BLaER1 treated with 17β-estradiol and CSF1 and Interleukin-3, amounts not matched to agents 10 nM and 100 nM (cell line): ENCODE data around the gene SLC35E1.

Experiments used
- H3K27ac ChIP-seq, 11 experiments: shearing (Covaris generic); formaldehyde crosslinking; 2 replicates each; pipeline ENCODE4 v1.8.1; 2022
- H3K27me3 ChIP-seq, 11 experiments: shearing (Covaris generic); formaldehyde crosslinking; 2 replicates each; pipeline ENCODE4 v1.8.1; 2022
- H3K36me3 ChIP-seq, 11 experiments: shearing (Covaris generic); formaldehyde crosslinking; 2 replicates each; pipeline ENCODE4 v1.8.1; 2022
- H3K4me1 ChIP-seq, 10 experiments: shearing (Covaris generic); formaldehyde crosslinking; 2 replicates each; pipeline ENCODE4 v1.8.1; 2022
- H3K4me2 ChIP-seq, 11 experiments: shearing (Covaris generic); formaldehyde crosslinking; 2 replicates each; pipeline ENCODE4 v1.8.1; 2022
- H3K4me3 ChIP-seq, 10 experiments: shearing (Covaris generic); formaldehyde crosslinking; 2 replicates each; pipeline ENCODE4 v1.8.1; 2022
- H3K9ac ChIP-seq, 11 experiments: shearing (Covaris generic); formaldehyde crosslinking; 2 replicates each; pipeline ENCODE4 v1.8.1; 2022
- H3K9me3 ChIP-seq, 11 experiments: shearing (Covaris generic); formaldehyde crosslinking; replicated peaks in 1 of 11; 2 replicates each; pipeline ENCODE4 v1.8.1; 2022
- H4K20me1 ChIP-seq, 11 experiments: shearing (Covaris generic); formaldehyde crosslinking; 2 replicates each; pipeline ENCODE4 v1.8.1; 2022
- Cebpa-rat ChIP-seq, 11 experiments: shearing (Covaris generic); IDR thresholded peaks; 2 replicates each; pipeline ENCODE4 v1.8.1; 2022

The SLC35E1 gene

DNA sequence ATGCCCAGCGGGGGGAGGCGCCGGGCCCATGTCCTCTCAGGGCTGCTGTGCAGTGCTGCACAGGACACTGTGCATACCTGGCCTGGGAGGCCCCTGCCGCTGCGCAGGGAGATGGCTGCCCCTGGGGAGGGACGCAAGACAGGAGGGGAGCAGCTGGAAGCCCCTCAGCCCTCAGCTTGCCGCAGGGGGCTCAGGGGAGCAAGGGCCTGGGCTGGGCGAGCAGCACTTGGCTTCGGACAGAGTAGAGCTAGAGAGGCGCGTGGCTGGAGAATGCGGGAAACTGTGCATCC lies 40.9 kb downstream of the SLC35E1 start:
- Histone ChIP-seq H3K9me3 (no peaks in the 10 kb centered on the region), H3K4me1 (no peaks in the 10 kb centered on the region), H3K36me3 (peaks cover 100% of the 10 kb centered on the region in 11 experiments), H4K20me1 (peaks cover 33 to 100% (median 100%) of the 10 kb centered on the region in 11 experiments), H3K9ac (no peak overlapping the region), H3K4me2 (no peak overlapping the region), H3K27me3 (no peaks in the 10 kb centered on the region), H3K27ac (no peak overlapping the region), H3K4me3 (no peak overlapping the region)
- no peak for TF ChIP-seq Cebpa-rat (IDR thresholded peaks at IDR 0.05)

DNA sequence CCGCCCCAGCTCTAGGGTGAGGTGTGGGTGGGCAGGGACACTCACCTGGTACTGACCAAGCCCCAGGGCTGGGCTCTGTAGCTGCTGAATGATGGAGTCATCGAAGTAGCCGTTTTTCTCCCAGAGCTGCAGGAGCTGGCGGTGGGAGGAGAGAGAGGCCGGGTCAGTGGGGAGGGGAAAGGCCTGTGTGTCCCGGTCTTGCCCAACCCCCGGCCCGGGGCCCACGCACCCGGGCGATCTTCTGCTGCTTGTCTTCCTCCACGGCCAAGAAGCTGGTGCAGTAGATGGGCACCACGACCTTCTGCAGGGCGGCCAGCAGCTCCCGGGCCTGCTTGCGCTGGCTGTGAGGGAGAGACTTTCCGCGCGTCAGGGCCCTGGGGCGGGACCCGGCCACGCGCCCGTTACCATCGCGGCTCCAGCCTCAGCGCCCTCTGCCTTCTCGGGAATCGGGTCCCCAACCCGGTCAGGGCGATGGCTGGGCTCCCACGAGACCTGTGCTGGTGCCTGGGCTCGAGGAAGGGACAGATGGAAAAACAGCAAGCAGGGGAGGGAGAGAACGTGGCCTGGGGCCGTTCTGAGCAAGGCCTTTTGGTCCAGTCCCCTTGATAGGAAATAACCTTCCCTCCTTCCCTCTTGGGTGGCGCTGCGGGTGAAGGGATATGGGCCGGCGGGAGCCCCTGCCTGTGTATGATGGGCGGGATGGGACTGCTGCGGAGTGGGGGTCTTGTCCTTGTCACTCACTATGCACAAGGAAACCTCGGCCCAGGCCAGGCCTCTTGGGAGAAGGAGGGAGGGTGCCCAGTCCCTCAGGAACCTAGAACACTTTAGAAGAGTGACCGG lies 41.5 kb downstream of the SLC35E1 start:
- no peaks in the 10 kb centered on the region for H3K4me1 ChIP-seq
- H3K4me3 ChIP-seq = no peak overlapping the region
- H3K9me3 ChIP-seq = no peaks in the 10 kb centered on the region
- no peak overlapping the region for H3K27ac ChIP-seq
- H3K4me2 ChIP-seq = no peak overlapping the region
- no peaks in the 10 kb centered on the region for H3K27me3 ChIP-seq
- no peak overlapping the region; a peak in 1 of 22 replicates for H3K9ac ChIP-seq
- H3K36me3 ChIP-seq = peaks cover 100% of the 10 kb centered on the region in 11 experiments
- peaks cover 27 to 100% (median 100%) of the 10 kb centered on the region in 11 experiments; a peak in 21 of 22 replicates for H4K20me1 ChIP-seq
- TF ChIP-seq Cebpa-rat (IDR thresholded peaks at IDR 0.05) = no peak

DNA sequence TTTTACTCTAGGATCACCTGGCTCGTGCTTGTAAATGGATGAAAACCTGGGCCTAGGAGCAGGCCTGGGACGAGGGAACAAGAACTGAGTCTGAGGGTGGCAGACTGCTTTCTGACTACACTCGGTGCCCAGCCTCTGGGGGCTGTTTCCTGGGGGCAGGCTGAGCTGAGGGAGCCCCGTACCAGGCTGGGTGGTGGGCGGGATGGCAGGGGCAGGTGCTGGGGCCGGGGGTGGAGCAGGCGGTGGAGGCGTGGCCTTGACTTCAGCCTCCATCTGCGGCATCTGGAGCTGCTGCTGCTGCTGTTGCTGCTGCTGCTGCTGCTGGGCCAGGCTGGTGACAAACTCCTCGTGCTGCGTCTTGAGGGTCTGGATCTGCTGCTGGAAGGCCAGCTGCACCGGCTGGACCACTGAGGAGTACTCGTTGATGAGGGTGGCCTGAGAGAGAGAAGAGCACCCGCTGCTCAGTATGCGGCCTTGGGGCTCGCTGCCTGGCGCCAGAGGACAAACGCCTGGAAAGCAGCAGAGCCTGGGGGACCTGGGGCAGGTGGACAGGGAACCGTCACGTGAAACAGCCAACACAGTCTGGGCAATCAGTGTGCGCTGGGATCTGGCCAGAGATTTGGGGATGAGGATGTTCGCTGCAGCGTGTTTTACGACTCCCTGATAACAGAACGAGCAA lies 42.6 kb downstream of the SLC35E1 start:
- Histone ChIP-seq H4K20me1 (peaks cover 15 to 100% (median 100%) of the 10 kb centered on the region in 11 experiments; a peak in 21 of 22 replicates), H3K9me3 (no peaks in the 10 kb centered on the region), H3K9ac (no peak overlapping the region), H3K4me2 (no peak overlapping the region), H3K4me3 (no peak overlapping the region), H3K27me3 (no peaks in the 10 kb centered on the region), H3K27ac (no peak overlapping the region), H3K4me1 (no peaks in the 10 kb centered on the region), H3K36me3 (peaks cover 100% of the 10 kb centered on the region in 11 experiments)
- no peak for TF ChIP-seq Cebpa-rat (IDR thresholded peaks at IDR 0.05)

DNA sequence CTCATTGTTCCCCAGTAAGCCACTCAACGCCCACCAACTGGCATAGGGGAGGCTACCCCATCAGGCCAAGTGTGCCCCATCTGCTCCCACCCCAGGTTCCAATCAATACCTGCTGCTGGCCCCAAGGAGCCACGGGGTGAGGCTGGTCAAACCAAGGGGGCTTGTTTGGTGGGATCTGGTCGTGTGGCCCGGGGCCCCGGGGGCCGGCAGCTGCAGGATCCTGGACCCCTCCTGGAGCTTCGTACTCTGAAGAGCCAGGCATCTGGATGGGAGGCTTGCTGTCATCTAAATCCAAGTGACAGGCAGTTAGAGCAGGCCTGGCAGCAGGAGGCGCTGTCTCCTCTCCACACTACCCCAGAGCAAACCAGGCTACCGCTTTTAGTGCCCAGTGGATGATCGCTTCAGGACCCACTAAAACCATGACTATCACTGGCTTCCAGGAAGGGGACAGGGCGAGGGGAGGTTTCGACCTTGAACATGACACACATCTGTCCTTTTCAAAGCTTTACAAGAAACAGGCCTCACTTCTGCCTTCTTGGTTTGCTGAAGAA lies 44.2 kb downstream of the SLC35E1 start:
- TF ChIP-seq Cebpa-rat (IDR thresholded peaks at IDR 0.05) = no peak

DNA sequence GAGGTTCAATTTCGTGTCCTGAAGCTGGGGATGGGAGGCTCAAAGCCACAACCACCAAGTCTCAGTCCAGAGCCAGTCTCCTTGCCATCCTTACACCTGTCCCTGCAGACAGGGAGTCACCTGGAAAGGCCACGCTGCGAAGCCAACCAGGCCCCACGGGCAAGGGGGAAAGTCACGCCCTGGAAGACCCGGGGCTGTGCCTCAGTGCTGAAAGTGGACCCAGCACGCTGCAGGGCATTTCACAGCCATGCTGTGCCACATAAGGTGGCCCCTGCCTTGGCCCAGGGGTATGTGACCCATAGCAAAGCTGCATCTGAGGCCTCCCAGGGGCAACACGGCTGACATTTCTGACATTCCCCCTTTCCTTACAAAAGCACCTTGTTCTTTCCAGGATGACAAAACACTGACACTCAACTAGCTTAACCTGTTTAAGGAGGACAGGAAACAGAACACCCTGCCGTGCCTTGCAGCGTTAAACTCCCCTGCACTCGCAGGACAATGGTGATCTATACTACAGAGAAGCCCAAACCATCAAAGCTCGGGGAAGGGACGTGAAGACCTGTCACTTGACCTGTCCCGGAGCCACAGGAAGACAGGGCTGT lies 44.8 kb downstream of the SLC35E1 start:
- Histone ChIP-seq H3K27ac (no peak overlapping the region), H3K4me3 (no peak overlapping the region)

More for the DNA sequence above, 44.2 kb downstream of the SLC35E1 start:
- H3K36me3 ChIP-seq = peaks cover 100% of the 10 kb centered on the region in 11 experiments
- H3K9me3 ChIP-seq = no peaks in the 10 kb centered on the region
- H3K4me2 ChIP-seq = no peak overlapping the region
- no peak overlapping the region for H3K4me3 ChIP-seq
- H3K9ac ChIP-seq = no peak overlapping the region
- H3K4me1 ChIP-seq = no peaks in the 10 kb centered on the region
- H3K27me3 ChIP-seq = no peaks in the 10 kb centered on the region
- H3K27ac ChIP-seq = no peak overlapping the region
- H4K20me1 ChIP-seq = peaks cover 14 to 100% (median 100%) of the 10 kb centered on the region in 11 experiments; a peak in 21 of 22 replicates

DNA sequence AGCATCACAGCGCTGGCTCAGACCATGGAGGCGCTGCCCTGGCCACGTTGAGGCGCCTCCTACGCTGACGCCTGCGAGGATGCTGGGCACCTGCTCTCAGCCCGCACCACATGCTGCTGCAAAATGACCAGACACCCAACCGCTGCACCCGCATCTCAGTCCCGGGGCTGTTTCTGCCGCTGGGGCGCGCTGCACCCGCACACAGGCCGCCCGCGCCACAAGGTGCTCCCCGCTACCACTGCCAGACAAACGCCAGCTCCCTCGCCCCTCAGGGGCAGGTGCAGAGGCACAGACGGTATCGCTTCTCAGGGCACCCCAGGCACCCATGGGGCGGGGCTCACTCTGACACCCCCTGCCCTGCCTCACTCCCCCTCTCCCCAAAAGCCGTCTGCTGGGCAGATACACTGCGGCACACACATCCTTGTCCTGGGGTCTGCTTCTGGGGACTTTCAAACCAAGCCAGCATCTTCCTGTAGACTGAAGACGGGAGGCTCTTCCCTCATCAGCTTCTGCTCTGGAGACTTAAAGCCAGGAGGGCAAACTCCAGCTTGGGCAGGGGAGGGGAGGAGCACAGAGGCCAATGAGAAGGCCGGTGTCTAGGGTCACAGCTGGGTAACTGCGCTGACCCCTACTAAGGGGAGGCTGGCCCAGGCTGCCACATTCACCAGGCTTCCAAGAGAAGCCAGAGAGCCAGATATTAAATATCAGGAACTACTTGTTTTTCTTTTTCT lies 46.3 kb downstream of the SLC35E1 start:
- Histone ChIP-seq H4K20me1 (peaks cover 0 to 100% (median 99%) of the 10 kb centered on the region in 11 experiments; a peak in 21 of 22 replicates), H3K4me3 (no peak overlapping the region), H3K4me1 (no peaks in the 10 kb centered on the region), H3K27me3 (no peaks in the 10 kb centered on the region), H3K36me3 (peaks cover 97 to 100% (median 100%) of the 10 kb centered on the region in 11 experiments), H3K9ac (no peak overlapping the region), H3K9me3 (no peaks in the 10 kb centered on the region), H3K4me2 (no peak overlapping the region), H3K27ac (no peak overlapping the region)
- TF ChIP-seq Cebpa-rat (IDR thresholded peaks at IDR 0.05) = no peak

More for the DNA sequence above, 44.8 kb downstream of the SLC35E1 start:
- TF ChIP-seq Cebpa-rat (IDR thresholded peaks at IDR 0.05) = no peak
- peaks cover 11 to 100% (median 100%) of the 10 kb centered on the region in 11 experiments; a peak in 21 of 22 replicates for H4K20me1 ChIP-seq
- H3K9ac ChIP-seq = no peak overlapping the region; a peak in 1 of 22 replicates
- no peaks in the 10 kb centered on the region for H3K4me1 ChIP-seq
- H3K4me2 ChIP-seq = no peak overlapping the region
- H3K9me3 ChIP-seq = no peaks in the 10 kb centered on the region
- no peaks in the 10 kb centered on the region for H3K27me3 ChIP-seq
- H3K36me3 ChIP-seq = peaks cover 100% of the 10 kb centered on the region in 11 experiments

DNA sequence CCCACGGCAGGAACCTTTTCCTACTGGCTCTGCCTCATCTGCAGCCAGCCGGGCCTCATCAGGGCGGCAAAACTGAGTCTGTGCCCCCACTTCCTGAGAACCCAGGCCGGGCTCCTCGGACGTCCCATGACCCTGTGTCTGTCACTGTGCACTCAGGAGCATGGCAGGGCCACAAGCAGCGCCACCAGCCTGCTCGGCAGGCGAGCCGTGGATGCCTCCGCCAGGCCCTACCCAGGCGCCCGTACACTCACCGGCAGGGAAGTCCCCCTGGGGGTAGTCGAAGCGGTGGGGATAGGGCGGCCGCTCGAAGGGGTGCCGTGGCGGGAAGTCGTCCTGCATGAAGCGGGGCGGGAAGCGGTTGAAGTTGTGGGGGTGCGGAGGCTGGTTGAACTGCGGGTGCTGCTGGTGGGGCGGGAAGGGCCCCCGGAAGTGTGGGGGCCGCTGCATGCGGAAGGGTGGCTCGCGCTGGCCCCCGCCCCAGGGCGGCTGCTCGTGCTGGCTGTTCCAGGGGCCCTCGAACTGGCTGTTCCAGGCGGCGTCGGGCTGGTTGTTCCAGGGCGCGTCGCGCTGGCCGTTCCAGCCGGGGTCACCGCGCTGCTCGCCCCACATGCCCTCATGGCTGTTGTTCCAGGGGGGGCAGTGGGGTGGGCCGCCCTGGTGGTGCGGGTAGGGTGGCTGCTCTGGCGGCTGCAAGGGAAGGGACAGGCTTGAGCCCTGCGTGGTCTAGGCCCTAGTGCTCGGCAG lies 47.1 kb downstream of the SLC35E1 start:
- peaks cover 97 to 100% (median 100%) of the 10 kb centered on the region in 11 experiments for H3K36me3 ChIP-seq
- H4K20me1 ChIP-seq = peaks cover 0 to 100% (median 99%) of the 10 kb centered on the region in 11 experiments; a peak in 21 of 22 replicates
- H3K9me3 ChIP-seq = no peaks in the 10 kb centered on the region
- no peaks in the 10 kb centered on the region for H3K4me1 ChIP-seq
- no peak overlapping the region for H3K9ac ChIP-seq
- no peak overlapping the region for H3K27ac ChIP-seq
- TF ChIP-seq Cebpa-rat (IDR thresholded peaks at IDR 0.05) = no peak
- H3K27me3 ChIP-seq = no peaks in the 10 kb centered on the region
- no peak overlapping the region for H3K4me3 ChIP-seq
- H3K4me2 ChIP-seq = no peak overlapping the region
